Progenitor cell of endocrine pancreas (in vitro differentiated cells): ENCODE results near the gene JMY. TPM values are rescaled to one million over a fixed set of nuclear protein-coding genes. Genes with fewer than 3 reads are reported as not detected.

ENCODE experiments used
- DNase-seq: peaks from one replicate; pipeline ENCODE4 v3.0.0; 2021; ENCODE audit warnings: low spot score; ENCODE audit not compliant: unreplicated experiment
- H3K27ac Mint-ChIP-seq: 2 replicates; pipeline ENCODE4 v1.8.0; 2021; ENCODE audit warnings: mild to moderate bottlenecking, moderate library complexity, mixed read lengths
- H3K27me3 Mint-ChIP-seq: 2 replicates; pipeline ENCODE4 v1.8.0; 2021; ENCODE audit warnings: mixed read lengths
- H3K36me3 Mint-ChIP-seq: 2 replicates; pipeline ENCODE4 v1.8.0; 2022; ENCODE audit warnings: mixed read lengths; ENCODE audit not compliant: insufficient read depth
- H3K4me1 Mint-ChIP-seq: 2 replicates; pipeline ENCODE4 v1.8.0; 2021; ENCODE audit warnings: low read depth, mixed read lengths
- H3K4me3 Mint-ChIP-seq: 2 replicates; pipeline ENCODE4 v1.8.0; 2021; ENCODE audit warnings: low read depth, mild to moderate bottlenecking, moderate library complexity, mixed read lengths
- H3K9me3 Mint-ChIP-seq: 2 replicates; pipeline ENCODE4 v1.8.0; 2021; ENCODE audit warnings: low read depth, mixed read lengths
- CTCF ChIP-seq: fragments of 200-600 bp; sonication (generic); IDR thresholded peaks from one replicate; pipeline ENCODE4 v1.5.0; 2021; ENCODE audit warnings: antibody characterized with exemption, mild to moderate bottlenecking; ENCODE audit not compliant: unreplicated experiment
- total RNA-seq: library from RNA; stranded (reverse); gene quantifications from 2 replicates; pipeline ENCODE4 v1.2.1, GENCODE V29; 2021

Gene JMY
- total RNA-seq, 1 donor from 2014 or later: 15.0 TPM

- Mint-ChIP-seq H3K27ac (no peak overlapping the region), H3K9me3 (peaks cover 7% of the 10 kb centered on the region), H3K4me1 (no peaks in the 10 kb centered on the region), H3K4me3 (no peak overlapping the region), H3K36me3 (peaks cover 2% of the 10 kb centered on the region), H3K27me3 (no peaks in the 10 kb centered on the region)
- no peak for TF ChIP-seq CTCF
- no peak for DNase-seq
These were observed 113.1 kb downstream of the JMY start for GRCh38 chr5:79349047-79349446.

- no peak overlapping the region for H3K27ac Mint-ChIP-seq
- H3K9me3 Mint-ChIP-seq: peaks cover 7% of the 10 kb centered on the region
- H3K4me1 Mint-ChIP-seq: no peaks in the 10 kb centered on the region
- DNase-seq: no peak
- H3K27me3 Mint-ChIP-seq: no peaks in the 10 kb centered on the region
- no peak overlapping the region for H3K4me3 Mint-ChIP-seq
- TF ChIP-seq CTCF: no peak
- peaks cover 2% of the 10 kb centered on the region for H3K36me3 Mint-ChIP-seq
These were observed 114.0 kb downstream of the JMY start for GRCh38 chr5:79349881-79350280.

- Mint-ChIP-seq H3K27me3 (no peaks in the 10 kb centered on the region), H3K9me3 (peaks cover 3% of the 10 kb centered on the region), H3K4me3 (no peak overlapping the region), H3K4me1 (no peaks in the 10 kb centered on the region), H3K27ac (no peak overlapping the region), H3K36me3 (peaks cover 2% of the 10 kb centered on the region)
- no peak for DNase-seq
- no peak for TF ChIP-seq CTCF
These were observed 121.5 kb downstream of the JMY start for GRCh38 chr5:79357398-79357797.

Other genes with a start within 250 kb of the JMY start
- 0.75 and 0.84 TPM in 2 replicates for gene DMGDH, start 166.5 kb upstream of the JMY start, total RNA-seq
- gene BHMT2, start 166.4 kb upstream of the JMY start, total RNA-seq: 0.64 and 1.2 TPM in 2 replicates
- gene BHMT, start 124.3 kb upstream of the JMY start, total RNA-seq: 1.2 and 1.4 TPM in 2 replicates